Neural cell (in vitro differentiated cells): Measurements from ENCODE around the gene GCNT2. TPM values are rescaled to one million over a fixed set of nuclear protein-coding genes. Genes with fewer than 3 reads are reported as not detected.

ENCODE experiments used
- H2AFZ ChIP-seq: fragments of 200-600, 300-800 bp; sonication (generic), shearing (Covaris generic); 2 replicates; pipeline ENCODE4 v1.6.0; 2014; ENCODE audit warnings: low read depth, mild to moderate bottlenecking, antibody characterized with exemption, low read length, moderate library complexity
- H3F3A ChIP-seq: fragments of 200-600 bp; shearing (Covaris generic); 2 replicates; pipeline ENCODE4 v1.6.1; 2016; ENCODE audit warnings: mild to moderate bottlenecking, moderate library complexity, mixed read lengths, antibody characterized with exemption, low read length; ENCODE audit not compliant: insufficient read depth, poor library complexity, severe bottlenecking
- H3K27ac ChIP-seq: fragments of 200-600, 300-800 bp; sonication (generic), shearing (Covaris generic); 2 replicates; pipeline ENCODE4 v1.5.1; 2014; ENCODE audit warnings: mild to moderate bottlenecking, low read length, moderate library complexity
- H3K27me3 ChIP-seq: fragments of 300-800, 200-600 bp; sonication (generic), shearing (Covaris generic); 2 replicates; pipeline ENCODE4 v1.6.0; 2014; ENCODE audit warnings: mild to moderate bottlenecking, low read depth, low read length, moderate library complexity; ENCODE audit not compliant: insufficient read depth
- H3K36me3 ChIP-seq: fragments of 300-800, 200-600 bp; sonication (generic), shearing (Covaris generic); 2 replicates; pipeline ENCODE4 v1.5.1; 2014; ENCODE audit warnings: mild to moderate bottlenecking, antibody characterized with exemption, low read length, moderate library complexity; ENCODE audit not compliant: insufficient read depth
- H3K4me2 ChIP-seq: fragments of 300-800, 200-600 bp; sonication (generic), shearing (Covaris generic); 2 replicates; pipeline ENCODE4 v1.6.0; 2014; ENCODE audit warnings: mild to moderate bottlenecking, low read length
- H3K4me3 ChIP-seq: fragments of 300-800, 200-600 bp; sonication (generic), shearing (Covaris generic); 2 replicates; pipeline ENCODE4 v1.5.1; 2014; ENCODE audit warnings: mild to moderate bottlenecking, low read length, moderate library complexity
- H3K79me2 ChIP-seq: fragments of 200-600 bp; shearing (Covaris generic); replicated peaks from 2 replicates; pipeline ENCODE4 v1.6.0; 2014; ENCODE audit warnings: mild to moderate bottlenecking, low read length, moderate library complexity; ENCODE audit not compliant: insufficient read depth
- H3K9ac ChIP-seq: fragments of 300-800, 200-600 bp; sonication (generic), shearing (Covaris generic); 2 replicates; pipeline ENCODE4 v1.6.1; 2016; ENCODE audit warnings: mild to moderate bottlenecking, low read length, mixed read lengths
- H3K9me2 ChIP-seq: fragments of 200-600 bp; shearing (Covaris generic); 2 replicates; pipeline ENCODE4 v1.6.1; 2016; ENCODE audit warnings: mild to moderate bottlenecking, low read length, mixed read lengths; ENCODE audit not compliant: insufficient read depth
- H3K9me3 ChIP-seq: fragments of 200-600, 300-800 bp; sonication (generic), shearing (Covaris generic); 2 replicates; pipeline ENCODE4 v1.6.1; 2016; ENCODE audit warnings: mild to moderate bottlenecking, mixed run types, low read length, moderate library complexity, mixed read lengths
- H4K20me1 ChIP-seq: fragments of 200-600 bp; shearing (Covaris generic); 2 replicates; pipeline ENCODE4 v1.6.1; 2016; ENCODE audit warnings: mild to moderate bottlenecking, mixed run types; ENCODE audit not compliant: insufficient read depth
- EP300 ChIP-seq: fragments of 450-650 bp; conservative IDR thresholded peaks from 2 replicates; pipeline ENCODE4 v1.6.1; 2014; ENCODE audit warnings: antibody characterized with exemption, mild to moderate bottlenecking, moderate library complexity; ENCODE audit not compliant: poor library complexity, severe bottlenecking
- EZH2 ChIP-seq: fragments of 200-600, 300-800 bp; shearing (Covaris generic), sonication (generic); IDR thresholded peaks from 2 replicates; pipeline ENCODE4 v1.6.1; 2014; ENCODE audit warnings: antibody characterized with exemption, low read length, borderline replicate concordance, mild to moderate bottlenecking; ENCODE audit not compliant: insufficient read depth, poor library complexity, severe bottlenecking
- MXI1 ChIP-seq: fragments of 450-650 bp; conservative IDR thresholded peaks from 2 replicates; pipeline ENCODE4 v1.6.1; 2014; ENCODE audit warnings: antibody characterized with exemption, mild to moderate bottlenecking; ENCODE audit not compliant: poor library complexity, severe bottlenecking
- POLR2AphosphoS5 ChIP-seq: IDR thresholded peaks from 2 replicates; pipeline ENCODE4 v1.6.1; 2012
- RAD21 ChIP-seq: fragments of 450-650 bp; conservative IDR thresholded peaks from 2 replicates; pipeline ENCODE4 v1.6.1; 2014; ENCODE audit warnings: antibody characterized with exemption, mild to moderate bottlenecking, moderate library complexity
- SMC3 ChIP-seq: fragments of 450-650 bp; conservative IDR thresholded peaks from 2 replicates; pipeline ENCODE4 v1.6.1; 2014; ENCODE audit warnings: antibody characterized with exemption, mild to moderate bottlenecking, moderate library complexity; ENCODE audit not compliant: poor library complexity
- TAF1 ChIP-seq: IDR thresholded peaks from 2 replicates; pipeline ENCODE4 v1.6.1; 2012; ENCODE audit warnings: low read depth
- polyA plus RNA-seq: library from polyadenylated mRNA; depleted of rRNA; stranded (reverse); fragments of >200 nt; gene quantifications from 2 replicates; pipeline ENCODE4 v1.2.3, GENCODE V29; 2014
- TF ChIP-seq, protein P1 (sequence below): IDR thresholded peaks from 2 replicates; pipeline ENCODE4 v1.6.1; 2012; ENCODE audit warnings: borderline replicate concordance
- TF ChIP-seq, protein P2 (sequence below): fragments of 450-650 bp; IDR thresholded peaks from 2 replicates; pipeline ENCODE4 v1.5.1; 2014; ENCODE audit warnings: antibody characterized with exemption, mild to moderate bottlenecking, moderate library complexity; ENCODE audit not compliant: poor library complexity, severe bottlenecking

GCNT2 gene
- polyA plus RNA-seq, 1 donor from 2014 or later, result 9.4 TPM

DNA sequence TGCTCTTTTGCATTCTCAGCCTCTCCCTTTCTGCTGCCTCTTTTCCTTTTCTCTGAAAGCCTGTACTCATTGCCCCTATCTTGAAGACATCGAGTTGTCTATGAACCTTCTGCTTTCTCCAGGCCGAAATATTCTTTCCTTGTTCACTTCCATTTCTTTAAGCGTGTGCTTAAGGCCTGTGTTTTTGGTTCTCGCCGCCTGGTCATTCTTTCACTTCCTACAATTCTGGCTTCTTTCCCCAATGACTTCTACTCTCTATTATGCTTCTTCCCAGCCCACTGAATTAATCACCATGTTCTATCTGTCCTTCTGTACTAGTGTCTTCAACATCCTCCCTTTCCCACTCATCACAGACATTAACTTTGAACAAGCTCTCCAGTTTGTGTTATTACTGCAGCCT, 103.7 kb downstream of the GCNT2 start:
- H3K36me3 ChIP-seq, result peaks cover 8% of the 10 kb centered on the region
- TF ChIP-seq MXI1 (no peak), RAD21 (no peak), EP300 (no peak), SMC3 (no peak), TAF1 (no peak), EZH2 (no peak), POLR2AphosphoS5 (no peak)
- TF ChIP-seq, protein P1, sequence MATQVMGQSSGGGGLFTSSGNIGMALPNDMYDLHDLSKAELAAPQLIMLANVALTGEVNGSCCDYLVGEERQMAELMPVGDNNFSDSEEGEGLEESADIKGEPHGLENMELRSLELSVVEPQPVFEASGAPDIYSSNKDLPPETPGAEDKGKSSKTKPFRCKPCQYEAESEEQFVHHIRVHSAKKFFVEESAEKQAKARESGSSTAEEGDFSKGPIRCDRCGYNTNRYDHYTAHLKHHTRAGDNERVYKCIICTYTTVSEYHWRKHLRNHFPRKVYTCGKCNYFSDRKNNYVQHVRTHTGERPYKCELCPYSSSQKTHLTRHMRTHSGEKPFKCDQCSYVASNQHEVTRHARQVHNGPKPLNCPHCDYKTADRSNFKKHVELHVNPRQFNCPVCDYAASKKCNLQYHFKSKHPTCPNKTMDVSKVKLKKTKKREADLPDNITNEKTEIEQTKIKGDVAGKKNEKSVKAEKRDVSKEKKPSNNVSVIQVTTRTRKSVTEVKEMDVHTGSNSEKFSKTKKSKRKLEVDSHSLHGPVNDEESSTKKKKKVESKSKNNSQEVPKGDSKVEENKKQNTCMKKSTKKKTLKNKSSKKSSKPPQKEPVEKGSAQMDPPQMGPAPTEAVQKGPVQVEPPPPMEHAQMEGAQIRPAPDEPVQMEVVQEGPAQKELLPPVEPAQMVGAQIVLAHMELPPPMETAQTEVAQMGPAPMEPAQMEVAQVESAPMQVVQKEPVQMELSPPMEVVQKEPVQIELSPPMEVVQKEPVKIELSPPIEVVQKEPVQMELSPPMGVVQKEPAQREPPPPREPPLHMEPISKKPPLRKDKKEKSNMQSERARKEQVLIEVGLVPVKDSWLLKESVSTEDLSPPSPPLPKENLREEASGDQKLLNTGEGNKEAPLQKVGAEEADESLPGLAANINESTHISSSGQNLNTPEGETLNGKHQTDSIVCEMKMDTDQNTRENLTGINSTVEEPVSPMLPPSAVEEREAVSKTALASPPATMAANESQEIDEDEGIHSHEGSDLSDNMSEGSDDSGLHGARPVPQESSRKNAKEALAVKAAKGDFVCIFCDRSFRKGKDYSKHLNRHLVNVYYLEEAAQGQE, result no peak
- TF ChIP-seq, protein P2, sequence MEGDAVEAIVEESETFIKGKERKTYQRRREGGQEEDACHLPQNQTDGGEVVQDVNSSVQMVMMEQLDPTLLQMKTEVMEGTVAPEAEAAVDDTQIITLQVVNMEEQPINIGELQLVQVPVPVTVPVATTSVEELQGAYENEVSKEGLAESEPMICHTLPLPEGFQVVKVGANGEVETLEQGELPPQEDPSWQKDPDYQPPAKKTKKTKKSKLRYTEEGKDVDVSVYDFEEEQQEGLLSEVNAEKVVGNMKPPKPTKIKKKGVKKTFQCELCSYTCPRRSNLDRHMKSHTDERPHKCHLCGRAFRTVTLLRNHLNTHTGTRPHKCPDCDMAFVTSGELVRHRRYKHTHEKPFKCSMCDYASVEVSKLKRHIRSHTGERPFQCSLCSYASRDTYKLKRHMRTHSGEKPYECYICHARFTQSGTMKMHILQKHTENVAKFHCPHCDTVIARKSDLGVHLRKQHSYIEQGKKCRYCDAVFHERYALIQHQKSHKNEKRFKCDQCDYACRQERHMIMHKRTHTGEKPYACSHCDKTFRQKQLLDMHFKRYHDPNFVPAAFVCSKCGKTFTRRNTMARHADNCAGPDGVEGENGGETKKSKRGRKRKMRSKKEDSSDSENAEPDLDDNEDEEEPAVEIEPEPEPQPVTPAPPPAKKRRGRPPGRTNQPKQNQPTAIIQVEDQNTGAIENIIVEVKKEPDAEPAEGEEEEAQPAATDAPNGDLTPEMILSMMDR, result no peak
- H3K9me3 ChIP-seq, result peaks cover 2% of the 10 kb centered on the region
- no peaks in the 10 kb centered on the region for H4K20me1 ChIP-seq
- H3K9me2 ChIP-seq, result no peaks in the 10 kb centered on the region
- no peaks in the 10 kb centered on the region for H3F3A ChIP-seq
- no peak overlapping the region for H3K4me3 ChIP-seq
- H3K27ac ChIP-seq, result no peak overlapping the region
- no peak overlapping the region for H3K9ac ChIP-seq
- H3K79me2 ChIP-seq, result no peaks in the 10 kb centered on the region
- H3K4me2 ChIP-seq, result no peak overlapping the region
- no peaks in the 10 kb centered on the region for H3K27me3 ChIP-seq
- H2AFZ ChIP-seq, result no peak overlapping the region

DNA sequence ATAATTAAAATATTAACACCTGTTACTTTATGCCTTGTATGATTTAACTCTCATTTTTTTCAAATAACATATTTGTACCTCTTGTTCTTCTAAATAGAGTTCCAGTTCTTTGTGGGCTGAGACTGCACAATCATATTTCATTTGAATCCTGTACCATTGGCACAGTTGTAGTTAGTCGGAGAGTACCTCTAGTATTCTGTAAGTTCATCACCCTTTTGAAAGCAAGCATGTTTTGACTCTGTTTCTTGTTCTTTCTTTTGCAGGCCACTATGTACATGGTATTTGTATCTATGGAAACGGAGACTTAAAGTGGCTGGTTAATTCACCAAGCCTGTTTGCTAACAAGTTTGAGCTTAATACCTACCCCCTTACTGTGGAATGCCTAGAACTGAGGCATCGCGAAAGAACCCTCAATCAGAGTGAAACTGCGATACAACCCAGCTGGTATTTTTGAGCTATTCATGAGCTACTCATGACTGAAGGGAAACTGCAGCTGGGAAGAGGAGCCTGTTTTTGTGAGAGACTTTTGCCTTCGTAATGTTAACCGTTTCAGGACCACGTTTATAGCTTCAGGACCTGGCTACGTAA, 105.1 kb downstream of the GCNT2 start:
- Histone ChIP-seq H3K79me2 (no peaks in the 10 kb centered on the region), H3F3A (no peaks in the 10 kb centered on the region), H4K20me1 (no peaks in the 10 kb centered on the region), H3K4me2 (no peak overlapping the region), H3K27me3 (no peaks in the 10 kb centered on the region), H3K36me3 (peaks cover 8% of the 10 kb centered on the region), H3K4me3 (no peak overlapping the region), H3K27ac (no peak overlapping the region), H2AFZ (no peak overlapping the region), H3K9me3 (peaks cover 2% of the 10 kb centered on the region), H3K9ac (no peak overlapping the region), H3K9me2 (no peaks in the 10 kb centered on the region)
- TF ChIP-seq TAF1 (no peak), MXI1 (no peak), EZH2 (no peak), SMC3 (no peak), EP300 (no peak), RAD21 (no peak)
- TF ChIP-seq, protein P2, result no peak
- TF ChIP-seq, protein P1, result no peak
